Activated gamma-delta T cell treated with anti-CD3 and anti-CD28 coated beads, Interleukin-2, amount 50 U/mL, for 16 hours (primary cell): ENCODE data around the gene CIPC.
A peak's percentile ranks its signal among the peaks of the same experiment; 100 is the strongest.

Experiments
- DNase-seq: peaks from one replicate; pipeline ENCODE4 v3.0.0-alpha.2; 2020; ENCODE audit warnings: low read depth

Gene CIPC

DNA sequence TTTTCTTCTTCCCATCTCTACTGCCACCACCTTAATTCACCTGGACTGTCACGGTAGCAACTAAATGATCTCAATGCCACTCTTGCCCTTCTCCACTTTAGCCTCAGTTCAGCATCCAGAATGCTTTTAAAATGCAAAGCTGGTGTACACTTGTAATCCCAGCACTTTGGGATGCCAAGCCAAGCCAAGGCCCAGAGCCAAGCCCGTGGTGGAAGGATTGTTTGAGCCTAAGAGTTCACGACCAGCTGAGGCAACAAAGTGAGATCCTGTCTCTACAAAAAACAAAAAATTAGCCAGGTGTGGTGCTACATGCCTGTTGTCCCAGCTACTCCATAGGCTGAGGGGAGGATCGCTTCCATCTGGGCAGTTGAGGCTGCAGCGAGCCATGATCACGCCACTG, 5.9 kb downstream of the CIPC start:
- DNase-seq = no peak

DNA sequence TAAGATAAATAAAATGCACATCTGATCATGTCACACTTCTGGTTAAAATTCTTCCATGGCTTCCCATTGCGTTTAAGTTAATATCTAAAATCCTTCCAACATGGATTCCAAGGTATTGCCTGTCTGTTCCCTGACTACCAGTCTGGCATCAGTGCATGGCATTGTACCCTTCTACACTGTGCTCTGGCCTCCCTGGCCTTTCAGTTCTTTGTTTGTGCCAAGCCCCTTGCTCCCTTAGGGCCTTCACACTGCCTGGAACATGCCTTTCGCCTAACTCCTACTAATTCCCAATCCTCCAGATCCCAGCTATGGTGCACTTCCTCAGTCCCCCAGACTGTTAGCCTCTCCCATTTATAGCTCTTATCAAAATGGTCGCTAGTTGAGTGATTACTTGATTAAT, 6.3 kb downstream of the CIPC start:
- DNase-seq = no peak

DNA sequence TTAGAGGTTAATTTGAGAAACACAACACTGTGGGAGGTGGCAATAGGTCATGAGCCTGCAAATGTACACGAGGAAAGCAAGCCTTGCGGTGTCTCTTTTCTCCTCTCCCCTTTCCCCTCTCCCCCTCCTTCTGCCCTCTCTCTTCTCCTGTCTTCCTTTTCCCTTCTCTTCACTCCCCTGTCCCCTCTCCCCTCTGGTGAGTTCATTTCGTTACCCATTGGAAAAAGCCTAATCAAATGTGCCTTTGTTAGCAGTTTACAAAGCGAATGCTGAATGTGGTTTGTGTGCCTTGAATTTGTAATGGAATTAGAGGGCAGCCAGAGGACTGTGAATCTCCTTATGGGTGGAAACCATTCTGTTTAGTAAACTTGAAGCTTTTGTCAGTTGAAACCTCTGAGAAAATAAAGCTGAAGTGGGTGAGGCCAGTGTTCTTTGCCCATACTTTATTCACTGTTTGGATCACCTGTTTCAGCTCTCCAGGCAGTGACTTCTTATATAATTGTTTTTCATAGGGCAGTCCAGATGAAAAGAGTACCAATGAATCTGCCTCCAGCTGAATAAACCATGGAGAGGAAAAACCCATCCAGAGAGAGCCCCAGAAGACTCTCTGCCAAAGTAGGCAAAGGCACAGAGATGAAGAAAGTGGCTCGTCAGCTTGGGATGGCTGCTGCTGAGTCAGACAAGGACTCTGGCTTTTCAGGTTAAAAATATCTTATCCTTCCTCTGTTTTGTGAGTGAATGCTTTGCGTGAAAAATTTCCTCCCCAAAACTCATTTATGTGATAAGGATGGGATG, 7.3 kb downstream of the CIPC start:
- DNase-seq = no peak

DNA sequence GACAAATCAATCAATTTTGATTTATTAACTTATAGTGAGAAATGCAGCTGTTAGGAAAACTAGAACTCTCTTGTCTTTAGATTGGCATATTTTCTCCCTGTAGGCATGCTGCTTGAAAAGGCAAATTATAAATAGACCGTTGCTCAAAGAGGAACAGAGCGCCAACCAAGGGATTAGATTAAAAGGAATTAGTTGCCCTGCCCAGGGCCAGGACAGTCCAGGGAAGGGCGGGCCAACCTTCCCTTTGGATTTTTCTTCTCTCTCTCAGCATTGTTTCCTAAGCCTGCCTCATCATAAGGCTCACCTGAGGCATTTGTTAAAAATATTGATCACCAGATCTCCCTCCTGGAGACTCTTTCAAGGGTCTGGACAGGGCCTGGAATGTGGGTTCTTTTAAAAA, 8.6 kb downstream of the CIPC start:
- DNase-seq = no peak

DNA sequence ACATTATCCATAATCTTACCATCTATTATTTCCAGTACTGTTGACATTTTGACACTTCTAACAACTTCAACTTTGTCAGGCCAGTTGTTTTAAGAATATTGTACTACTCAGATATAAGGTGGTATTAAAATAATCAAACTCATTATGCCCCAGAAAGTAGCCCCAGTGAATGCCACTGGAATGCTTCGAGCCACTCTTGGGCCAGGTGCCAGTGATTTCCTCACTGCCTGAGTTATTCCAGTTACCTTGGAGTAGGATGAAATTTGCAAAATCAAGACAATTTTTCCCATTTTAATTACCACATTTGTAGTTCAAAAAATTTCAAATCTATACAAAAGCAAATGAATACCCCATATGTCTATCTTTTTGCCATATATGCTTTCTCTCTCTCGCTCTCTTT, 9.2 kb downstream of the CIPC start:
- DNase-seq = no peak

DNA sequence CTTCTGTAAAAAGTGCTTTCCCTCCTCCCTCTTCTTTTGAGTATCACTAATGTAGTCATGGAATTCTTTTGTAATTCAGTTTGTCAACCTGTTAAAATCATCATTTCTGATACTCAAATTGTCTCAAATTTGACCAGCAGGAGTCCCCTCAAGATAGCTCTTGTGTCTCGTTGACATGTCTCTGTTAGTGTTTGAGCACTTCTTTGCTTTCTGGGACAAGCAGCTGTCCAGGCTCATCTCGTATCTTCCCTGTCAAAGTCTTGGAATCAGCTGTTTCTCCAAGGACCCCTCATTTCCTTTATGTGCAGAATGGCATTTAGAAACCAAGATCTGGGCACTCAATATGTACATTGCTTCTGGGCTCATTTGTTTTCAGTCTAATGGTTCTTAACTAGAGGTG, 10.7 kb downstream of the CIPC start:
- DNase-seq = no peak

DNA sequence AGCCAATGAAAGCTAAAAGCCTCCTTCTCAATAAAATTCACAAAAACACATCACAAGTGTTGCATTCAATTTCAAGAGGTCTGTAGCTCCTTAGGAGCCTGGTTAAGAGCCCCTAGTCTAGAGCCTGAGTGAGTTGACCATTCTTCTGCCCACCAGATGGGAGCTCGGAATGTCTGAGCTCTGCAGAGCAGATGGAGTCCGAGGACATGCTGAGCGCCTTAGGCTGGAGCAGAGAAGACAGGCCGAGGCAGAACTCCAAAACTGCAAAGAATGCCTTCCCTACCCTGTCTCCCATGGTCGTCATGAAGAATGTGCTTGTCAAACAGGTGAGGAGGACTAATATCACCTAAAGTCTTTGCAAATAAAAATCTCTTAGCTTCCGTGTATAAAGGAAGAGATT, 11.6 kb downstream of the CIPC start:
- no peak for DNase-seq

DNA sequence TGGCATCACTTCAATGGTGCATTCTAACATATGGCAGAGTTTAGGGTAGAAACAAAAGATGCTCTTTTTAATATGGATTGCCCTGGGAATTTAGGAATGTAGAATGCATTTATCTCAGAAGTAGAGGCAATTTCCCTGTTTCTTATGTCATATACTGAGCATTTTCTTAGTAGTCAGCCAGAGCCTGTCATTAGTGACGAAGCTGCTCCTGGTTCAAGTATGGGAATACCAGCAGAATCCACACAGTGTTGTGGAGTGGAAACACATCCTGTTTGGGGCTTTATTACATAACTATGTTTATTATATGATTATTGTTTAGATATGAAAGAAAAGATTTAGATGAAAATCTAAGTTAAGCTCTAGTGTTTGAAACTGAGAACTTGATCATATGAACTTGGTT, 12.2 kb downstream of the CIPC start:
- no peak for DNase-seq

DNA sequence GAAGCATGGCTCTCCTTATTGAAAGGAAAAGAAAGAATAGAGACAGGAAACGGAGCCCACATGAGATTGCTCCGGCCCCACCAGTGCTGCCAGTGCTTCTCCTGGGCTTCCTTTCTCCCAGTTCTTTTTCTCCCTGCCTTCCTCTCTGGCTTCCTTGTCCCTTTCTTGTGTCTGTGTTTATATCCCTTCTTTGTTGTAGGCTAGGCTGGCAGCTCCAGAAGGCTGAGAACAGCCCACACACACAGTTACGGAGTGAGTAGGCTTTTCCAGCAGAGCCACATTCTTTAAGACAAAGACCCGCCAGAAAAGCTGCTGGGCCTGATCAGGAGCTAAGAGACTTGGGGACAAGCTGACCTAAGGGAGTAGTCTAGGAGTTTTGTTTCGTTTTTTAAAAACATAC, 13.0 kb downstream of the CIPC start:
- DNase-seq = no peak

DNA sequence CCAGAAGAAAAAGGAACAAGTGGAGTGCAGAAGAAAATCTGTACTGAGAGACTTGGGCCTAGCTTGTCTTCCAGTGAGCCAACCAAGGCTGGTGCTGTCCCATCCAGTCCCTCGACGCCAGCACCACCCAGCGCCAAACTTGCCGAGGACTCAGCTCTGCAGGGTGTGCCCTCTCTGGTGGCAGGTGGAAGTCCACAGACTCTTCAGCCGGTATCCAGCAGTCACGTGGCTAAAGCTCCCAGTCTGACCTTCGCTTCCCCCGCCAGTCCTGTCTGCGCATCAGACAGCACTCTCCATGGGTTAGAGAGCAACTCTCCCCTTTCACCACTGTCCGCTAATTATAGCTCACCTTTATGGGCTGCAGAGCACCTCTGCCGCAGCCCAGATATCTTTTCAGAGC, 15.6 kb downstream of the CIPC start:
- no peak for DNase-seq

DNA sequence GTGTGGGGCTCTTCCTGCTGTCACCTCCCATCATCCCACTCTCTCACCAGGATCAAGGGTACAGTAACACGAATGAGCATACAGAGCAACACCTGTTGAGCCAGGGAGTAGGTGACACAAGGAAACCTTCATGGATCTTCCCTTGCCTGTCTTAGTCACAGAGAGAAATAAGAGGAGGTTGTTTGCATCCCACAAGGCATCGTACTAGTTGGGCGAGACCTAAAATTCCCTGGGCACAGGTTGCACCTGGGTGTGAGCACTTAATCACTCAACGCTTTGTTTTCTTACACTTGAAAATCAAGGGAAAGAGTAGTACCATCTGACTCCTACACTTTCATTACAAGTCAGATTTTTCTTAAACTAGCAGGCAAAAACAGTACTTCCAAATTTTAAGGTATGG, 16.6 kb downstream of the CIPC start:
- DNase-seq = no peak

DNA sequence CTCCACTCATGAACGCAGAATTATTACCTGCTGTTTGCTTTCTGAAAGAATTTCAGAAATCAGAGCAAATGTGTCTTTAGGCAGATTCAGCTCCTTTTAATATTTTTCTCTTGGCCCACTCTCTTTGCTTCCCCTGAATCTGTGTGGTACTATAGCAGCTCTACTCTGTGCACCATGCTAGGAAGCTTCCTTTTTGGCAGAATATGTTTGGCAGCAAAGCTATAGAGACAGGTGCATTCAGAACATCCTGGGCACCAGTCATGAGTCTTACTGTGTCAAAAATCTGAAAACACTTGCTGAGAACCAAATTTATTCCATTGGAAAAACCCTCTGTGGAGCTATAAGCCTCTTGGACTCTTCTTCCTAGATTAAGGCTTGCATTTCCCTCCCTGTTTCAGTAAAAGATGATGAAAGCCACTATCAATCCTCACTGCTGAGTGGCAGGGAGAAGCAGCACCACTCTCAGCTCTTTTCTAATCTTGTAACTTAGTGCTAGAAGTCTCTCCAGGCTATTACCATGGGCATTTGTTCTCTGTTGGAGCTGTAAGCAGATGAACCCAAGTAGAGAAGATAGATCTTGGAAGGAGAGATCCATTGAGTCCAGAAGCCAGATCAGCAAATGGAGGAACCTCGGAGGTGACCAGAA, 18.2 kb downstream of the CIPC start:
- DNase-seq = no peak

DNA sequence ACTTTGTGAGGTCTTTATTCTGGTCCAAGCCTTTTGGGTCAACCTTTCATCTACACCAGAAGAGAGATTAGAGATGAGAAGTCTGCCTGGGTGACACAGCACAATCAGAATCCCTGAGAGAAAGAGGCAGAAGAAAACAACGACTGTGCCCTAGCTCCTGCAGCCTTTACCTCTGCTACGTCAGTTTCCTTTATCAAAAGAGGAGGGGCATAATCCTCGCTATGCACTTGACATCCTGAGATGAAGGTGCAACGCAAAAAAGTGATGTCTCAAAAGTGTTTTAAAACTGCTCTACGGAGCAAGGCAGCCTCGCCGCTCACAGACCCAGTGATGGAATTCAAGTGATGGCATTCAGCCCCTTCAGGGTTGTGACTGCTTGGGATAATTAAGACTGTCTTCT, 21.8 kb downstream of the CIPC start:
- no peak for DNase-seq

DNA sequence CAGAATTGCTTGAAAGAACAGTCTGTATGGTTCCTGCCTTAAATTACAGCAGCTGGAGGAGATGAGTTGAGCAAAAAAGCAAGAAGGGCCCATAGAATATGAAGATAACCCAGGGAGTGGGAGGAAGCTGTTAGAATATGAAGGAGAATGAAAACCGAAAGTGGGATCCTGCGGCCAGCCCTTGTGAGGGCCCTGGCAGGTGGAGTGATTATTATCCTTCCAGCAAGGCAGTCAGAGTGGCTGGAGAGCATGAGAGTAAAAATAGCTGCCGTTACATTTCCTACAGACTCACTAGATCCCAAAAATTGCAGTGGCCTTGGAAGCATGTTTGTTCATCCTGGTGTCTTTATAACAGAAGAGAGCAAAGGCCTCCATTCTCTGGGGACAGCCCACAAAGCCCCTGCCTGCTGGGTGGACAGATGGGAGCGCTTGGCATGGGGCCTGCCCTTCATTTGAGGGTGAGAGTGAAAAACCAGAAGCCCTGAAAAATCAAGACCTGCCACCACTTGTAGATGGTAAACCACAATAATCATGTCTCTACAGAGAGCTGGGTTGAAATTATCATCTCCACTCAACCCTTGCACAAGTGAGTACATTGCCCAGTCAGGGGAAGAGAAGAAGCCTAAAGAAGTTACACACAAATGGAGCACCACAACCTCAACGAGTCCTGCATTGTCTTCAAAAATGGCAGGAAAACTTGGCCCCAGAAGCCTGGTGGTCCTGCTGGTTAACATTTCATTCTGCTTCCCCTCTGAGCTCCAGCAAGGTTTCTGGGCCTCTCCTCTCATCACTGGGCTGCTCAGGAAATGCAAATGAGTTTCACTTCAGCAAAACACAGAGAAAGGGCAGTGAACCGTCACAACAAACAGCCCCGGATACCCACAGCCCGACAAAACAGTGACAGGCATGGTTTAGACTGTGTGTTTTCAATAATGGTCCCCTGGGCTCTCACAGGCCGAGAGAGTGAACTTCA, 23.0 kb downstream of the CIPC start:
- DNase-seq = no peak

DNA sequence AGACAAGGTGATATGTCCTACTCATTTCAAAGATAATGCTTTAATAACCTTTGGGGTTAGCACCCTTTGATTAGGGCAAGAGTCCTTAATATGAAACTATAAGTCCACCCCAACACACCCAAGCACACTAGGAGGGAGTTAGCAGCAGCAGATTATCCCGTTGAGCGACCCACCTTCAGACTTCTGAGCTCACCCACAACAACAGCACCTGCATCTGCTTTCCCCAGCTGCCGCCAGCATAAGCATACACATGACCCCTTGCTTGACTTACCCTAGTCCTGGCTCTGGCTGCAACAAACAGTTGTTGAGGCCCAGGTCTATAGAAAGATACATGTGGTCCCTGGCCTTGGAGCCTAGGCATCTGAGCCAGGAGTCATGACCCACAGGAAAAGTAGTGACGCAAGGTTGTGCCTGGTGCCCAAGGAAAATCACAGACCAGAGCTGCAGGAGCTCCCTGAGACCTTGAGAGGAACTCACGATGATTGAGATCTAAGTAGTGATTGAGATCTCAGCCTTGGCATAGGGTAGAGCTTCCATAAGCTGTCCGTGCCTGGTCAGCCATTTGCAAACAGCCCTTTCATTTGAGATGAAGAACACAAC, 24.6 kb downstream of the CIPC start:
- no peak for DNase-seq

DNA sequence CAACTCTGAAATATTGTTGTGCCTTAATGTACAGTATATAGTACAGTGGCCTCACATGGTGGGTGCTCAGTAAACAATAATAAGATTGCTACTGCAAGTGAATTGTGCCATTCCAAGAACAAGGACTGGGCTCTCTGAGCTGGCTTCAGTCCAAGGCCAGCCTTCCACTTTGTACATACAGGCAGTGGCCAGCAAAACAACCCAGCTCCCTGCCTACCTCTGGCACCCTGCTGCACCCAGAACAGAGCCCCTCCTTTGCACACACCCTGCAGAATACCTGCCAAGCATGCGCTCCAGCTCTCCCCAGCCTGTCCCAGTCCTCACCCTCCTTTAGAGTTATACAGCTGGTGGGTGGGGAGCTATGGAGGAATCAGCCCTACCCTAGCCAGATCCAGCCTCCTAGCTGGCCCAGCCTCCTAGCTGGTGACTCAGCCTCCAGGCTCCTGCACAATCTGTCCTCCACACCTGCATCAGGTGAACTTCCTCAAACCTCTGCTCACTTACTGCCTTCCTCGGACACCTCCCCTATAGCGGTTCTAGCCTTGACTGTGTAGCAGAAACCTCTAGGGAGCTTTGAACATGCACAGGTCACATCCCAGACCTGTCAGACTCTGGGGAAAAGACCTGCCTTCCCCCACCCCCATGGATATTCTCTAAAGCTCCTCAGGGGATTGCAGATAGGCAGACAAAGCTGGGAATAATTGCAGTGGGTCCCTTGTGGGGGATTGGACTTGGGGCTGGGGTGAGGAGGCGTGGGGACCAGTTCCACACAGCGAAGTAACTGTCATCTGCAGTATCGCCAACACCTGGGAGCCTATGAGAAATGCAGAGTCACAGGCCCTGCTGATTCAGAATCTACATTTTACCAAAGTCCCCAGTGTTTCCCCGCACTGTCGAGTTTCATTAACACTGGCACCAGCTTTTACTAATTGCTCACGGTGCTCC, 25.6 kb downstream of the CIPC start:
- no peak for DNase-seq

DNA sequence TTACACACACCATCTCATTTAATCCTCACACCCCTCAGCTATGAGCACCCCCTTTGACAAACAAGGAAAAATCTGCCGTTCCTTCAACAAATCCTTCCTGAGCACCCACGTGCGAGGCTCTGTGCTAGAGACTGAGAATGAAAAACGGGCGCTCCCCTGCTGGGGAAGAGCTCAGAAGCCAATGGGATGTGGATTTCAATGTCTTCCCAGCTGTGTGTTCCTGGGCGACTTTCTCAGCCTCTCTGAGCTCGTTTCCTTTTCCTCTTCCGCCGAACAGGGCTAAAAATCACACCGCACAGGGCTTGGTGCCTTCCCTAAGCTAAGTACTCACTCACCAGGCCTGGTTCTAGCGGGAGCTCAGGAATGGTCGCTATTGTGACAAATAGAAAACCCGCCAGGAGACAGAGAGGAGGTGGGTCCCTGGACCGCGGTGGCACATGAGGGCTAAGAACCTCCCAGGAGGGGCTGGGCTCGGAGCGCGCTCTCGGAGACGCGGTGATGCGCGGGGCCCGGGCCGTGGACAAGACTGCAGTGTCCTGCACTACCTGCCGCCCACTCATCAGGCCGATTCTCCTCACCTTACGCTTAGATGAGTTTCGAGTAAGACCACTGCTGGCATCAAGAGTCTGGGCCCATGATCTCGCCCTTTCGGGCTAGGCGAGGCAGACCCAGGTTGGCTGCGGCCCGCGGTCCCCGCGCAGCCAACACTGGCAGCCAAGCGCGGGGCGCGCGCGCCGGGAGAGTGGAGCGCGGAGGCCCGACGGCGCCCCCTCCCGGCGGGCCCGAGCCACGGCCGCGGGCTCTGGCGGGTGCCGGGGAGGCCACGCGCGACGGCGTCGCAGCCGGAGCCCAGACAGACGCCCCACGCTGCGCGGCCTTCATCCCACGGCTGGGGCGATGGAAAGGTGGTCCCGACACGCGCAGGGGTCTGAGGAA, 26.6 kb downstream of the CIPC start:
- peak; percentile 49 for DNase-seq

DNA sequence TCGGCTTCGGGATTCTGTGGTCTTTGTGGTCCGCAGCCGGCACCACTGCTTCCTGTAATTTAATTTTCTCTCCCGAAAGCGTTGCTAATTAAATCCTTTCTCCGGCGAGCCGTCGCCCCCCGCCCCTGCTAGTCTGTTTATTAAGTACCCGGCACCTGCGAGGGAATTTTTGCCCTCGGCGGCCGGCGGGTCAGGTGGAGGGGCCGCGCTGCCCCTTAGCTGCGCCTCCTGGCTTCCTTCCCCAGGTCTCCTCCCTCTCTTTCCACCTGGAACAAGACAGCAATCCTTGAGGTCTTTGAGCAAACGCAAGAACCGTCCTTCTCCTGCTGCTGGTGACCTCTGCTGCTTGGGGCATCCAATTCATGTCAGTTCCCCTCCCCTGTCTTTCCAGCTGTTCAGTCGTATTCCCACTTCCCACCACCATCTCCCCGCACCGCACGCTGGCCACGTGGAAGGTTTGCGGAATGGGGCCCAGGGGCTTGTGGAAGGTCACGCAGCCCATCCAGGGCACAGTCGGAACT, 27.3 kb downstream of the CIPC start:
- DNase-seq = no peak

DNA sequence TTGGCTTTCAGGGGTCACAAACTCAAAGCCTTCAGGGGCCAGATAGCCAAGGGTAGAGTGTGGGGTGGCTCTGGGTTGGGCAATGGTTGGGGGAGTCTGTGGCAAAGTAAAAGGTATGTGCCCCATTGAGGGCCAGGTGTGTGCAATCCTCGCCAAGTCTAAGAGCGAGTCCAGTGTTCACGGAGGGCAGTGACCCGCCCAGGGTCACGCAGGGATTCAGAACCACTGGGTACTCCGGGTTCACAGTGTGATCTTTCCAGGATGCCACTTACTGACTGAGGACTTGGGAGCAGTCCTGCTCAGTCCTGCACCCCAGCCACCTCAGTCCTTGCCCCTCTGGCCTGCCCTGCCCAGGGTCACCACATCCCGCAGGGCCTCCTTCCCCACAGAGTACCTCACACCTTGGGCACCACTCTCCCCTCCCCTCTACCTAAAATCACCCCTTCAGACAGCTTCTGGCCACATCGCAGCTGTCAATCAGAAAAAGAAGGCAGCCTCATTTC, 27.8 kb downstream of the CIPC start:
- no peak for DNase-seq
